Measurements from ENCODE around the gene CCNL1.
"Not testable (repeated sequence)": the region's sequence is repeated elsewhere in the genome, so short reads cannot be mapped to it uniquely, and the experiment has no call there.

The CCNL1 gene

DNA sequence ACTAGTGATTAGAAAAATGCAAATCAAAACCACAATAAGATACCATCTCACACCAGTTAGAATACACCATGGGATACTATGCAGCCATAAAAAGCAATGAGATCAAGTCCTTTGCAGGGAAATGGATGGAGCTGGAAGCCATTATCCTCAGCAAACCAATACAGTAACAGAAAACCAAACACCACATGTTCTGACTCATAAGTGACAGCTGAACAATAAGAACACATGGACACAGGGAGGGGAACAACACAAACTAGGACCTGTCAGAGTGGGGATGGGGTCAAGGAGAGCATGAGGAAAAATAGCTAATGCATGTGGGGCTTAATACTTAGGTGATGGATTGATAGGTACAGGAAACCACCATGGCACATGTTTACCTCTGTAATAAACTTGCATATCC is 36.0 kb upstream of the CCNL1 start:
- DNase-seq = no peak
- H3K36me3 ChIP-seq (ENCODE audit: control insufficient read depth, insufficient read depth, low read length) = no peaks in the 10 kb centered on the region
- no peaks in the 10 kb centered on the region for H3K4me1 ChIP-seq (ENCODE audit: control insufficient read depth, low read depth, low read length)
- no peak overlapping the region for H3K56ac ChIP-seq (ENCODE audit: low read length)
- H4K5ac ChIP-seq (ENCODE audit: low read length) = no peak overlapping the region
- H3K79me2 ChIP-seq (ENCODE audit: control insufficient read depth, insufficient read depth, low read length) = no peaks in the 10 kb centered on the region
- H3K9ac ChIP-seq (ENCODE audit: low read length) = no peak overlapping the region
- H3K4me3 ChIP-seq (ENCODE audit: low read length) = no peak overlapping the region
- no peak overlapping the region for H3K18ac ChIP-seq (ENCODE audit: low read length)
- no peak overlapping the region for H4K8ac ChIP-seq (ENCODE audit: low read depth, low read length)
- no peak overlapping the region for H3K23ac ChIP-seq (ENCODE audit: low read length)
- H3K4ac ChIP-seq (ENCODE audit: low read depth, low read length) = no peak overlapping the region
- no peak overlapping the region for H2BK15ac ChIP-seq (replicated peaks; ENCODE audit: low read depth)
- H2BK120ac ChIP-seq (ENCODE audit: low read depth, low read length) = no peak overlapping the region
- H3K4me2 ChIP-seq (ENCODE audit: low read length) = no peak overlapping the region
- no peaks in the 10 kb centered on the region for H3K27me3 ChIP-seq (ENCODE audit: insufficient read depth, low read length, poor library complexity)
- no peak overlapping the region for H3K27ac ChIP-seq (ENCODE audit: low read depth, low read length)
- H2AK5ac ChIP-seq (ENCODE audit: low read length) = no peak overlapping the region
- H2BK5ac ChIP-seq (ENCODE audit: low read length) = no peak overlapping the region
- no peaks in the 10 kb centered on the region for H3K79me1 ChIP-seq (ENCODE audit: low read length)

DNA sequence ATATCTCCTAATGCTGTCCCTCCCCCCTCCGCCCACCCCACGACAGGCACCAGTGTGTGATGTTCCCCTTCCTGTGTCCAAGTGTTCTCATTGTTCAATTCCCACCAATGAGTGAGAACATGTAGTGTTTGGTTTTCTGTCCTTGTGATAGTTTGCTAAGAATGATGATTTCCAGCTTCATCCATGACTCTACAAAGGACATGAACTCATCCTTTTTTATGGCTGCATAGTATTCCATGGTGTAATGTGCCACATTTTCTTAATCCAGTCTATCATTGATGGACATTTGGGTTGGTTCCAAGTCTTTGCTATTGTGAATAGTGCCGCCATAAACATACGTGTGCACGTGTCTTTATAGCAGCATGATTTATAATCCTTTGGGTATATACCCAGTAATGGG is 31.2 kb upstream of the CCNL1 start:
- WGBS (ENCODE audit: extremely low coverage, insufficient coverage, low lambda C conversion rate) = no CpG with 5 or more reads among the region's 5 CpGs
- not testable (repeated sequence) for H3K4me1 ChIP-seq (ENCODE audit: control insufficient read depth, low read depth, low read length); H3K9ac ChIP-seq (ENCODE audit: low read length); H3K79me1 ChIP-seq (ENCODE audit: low read length); H3K27ac ChIP-seq (ENCODE audit: low read depth, low read length); H2BK15ac ChIP-seq (replicated peaks; ENCODE audit: low read depth); H3K23ac ChIP-seq (ENCODE audit: low read length); H3K4me3 ChIP-seq (ENCODE audit: low read length); H2BK5ac ChIP-seq (ENCODE audit: low read length); H3K4ac ChIP-seq (ENCODE audit: low read depth, low read length); H3K27me3 ChIP-seq (ENCODE audit: insufficient read depth, low read length, poor library complexity); H2AK5ac ChIP-seq (ENCODE audit: low read length); H3K56ac ChIP-seq (ENCODE audit: low read length); DNase-seq; H4K8ac ChIP-seq (ENCODE audit: low read depth, low read length); H4K5ac ChIP-seq (ENCODE audit: low read length); H3K36me3 ChIP-seq (ENCODE audit: control insufficient read depth, insufficient read depth, low read length); H3K4me2 ChIP-seq (ENCODE audit: low read length); H3K18ac ChIP-seq (ENCODE audit: low read length); H2BK120ac ChIP-seq (ENCODE audit: low read depth, low read length); H3K79me2 ChIP-seq (ENCODE audit: control insufficient read depth, insufficient read depth, low read length)

DNA sequence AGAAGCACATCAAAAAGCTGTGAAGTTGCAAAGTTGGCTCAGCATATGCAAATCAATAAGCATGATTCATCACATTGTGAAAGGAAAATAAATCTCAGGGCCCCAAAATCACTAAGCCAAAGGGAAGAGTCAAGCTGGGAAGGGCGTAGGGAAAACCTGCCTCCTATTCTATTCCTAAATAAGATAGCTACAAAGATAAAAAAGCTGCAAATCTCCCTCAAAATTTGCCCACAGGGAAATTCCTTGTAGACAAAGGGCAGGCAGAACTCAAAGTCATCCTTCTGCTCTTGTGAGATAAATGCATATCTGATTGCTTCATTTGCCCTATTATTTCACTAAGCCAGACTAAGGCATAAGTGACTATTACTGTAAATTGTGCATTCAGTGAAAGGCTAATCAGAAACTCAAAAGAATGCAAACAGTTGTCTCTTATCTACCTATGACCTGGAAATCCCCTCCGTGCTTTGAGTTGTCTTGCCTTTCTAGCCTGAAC is 30.5 kb upstream of the CCNL1 start:
- no peak overlapping the region for H2BK5ac ChIP-seq (ENCODE audit: low read length)
- peak; percentile 61 for DNase-seq
- H2BK15ac ChIP-seq (replicated peaks; ENCODE audit: low read depth) = no peak overlapping the region
- no peak overlapping the region for H3K56ac ChIP-seq (ENCODE audit: low read length)
- H3K4ac ChIP-seq (ENCODE audit: low read depth, low read length) = no peak overlapping the region
- WGBS (ENCODE audit: extremely low coverage, insufficient coverage, low lambda C conversion rate) = no CpG with 5 or more reads among the region's 2 CpGs
- no peaks in the 10 kb centered on the region for H3K79me2 ChIP-seq (ENCODE audit: control insufficient read depth, insufficient read depth, low read length)
- H4K5ac ChIP-seq (ENCODE audit: low read length) = no peak overlapping the region
- no peak overlapping the region for H3K18ac ChIP-seq (ENCODE audit: low read length)
- no peak overlapping the region for H3K23ac ChIP-seq (ENCODE audit: low read length)
- no peak overlapping the region for H2BK120ac ChIP-seq (ENCODE audit: low read depth, low read length)
- H4K8ac ChIP-seq (ENCODE audit: low read depth, low read length) = no peak overlapping the region
- H3K27me3 ChIP-seq (ENCODE audit: insufficient read depth, low read length, poor library complexity) = no peaks in the 10 kb centered on the region
- H3K9ac ChIP-seq (ENCODE audit: low read length) = no peak overlapping the region
- H3K4me1 ChIP-seq (ENCODE audit: control insufficient read depth, low read depth, low read length) = no peaks in the 10 kb centered on the region
- no peak overlapping the region for H3K4me3 ChIP-seq (ENCODE audit: low read length)
- no peak overlapping the region for H2AK5ac ChIP-seq (ENCODE audit: low read length)
- no peaks in the 10 kb centered on the region for H3K79me1 ChIP-seq (ENCODE audit: low read length)
- H3K4me2 ChIP-seq (ENCODE audit: low read length) = no peak overlapping the region
- H3K27ac ChIP-seq (ENCODE audit: low read depth, low read length) = no peak overlapping the region
- no peaks in the 10 kb centered on the region for H3K36me3 ChIP-seq (ENCODE audit: control insufficient read depth, insufficient read depth, low read length)

DNA sequence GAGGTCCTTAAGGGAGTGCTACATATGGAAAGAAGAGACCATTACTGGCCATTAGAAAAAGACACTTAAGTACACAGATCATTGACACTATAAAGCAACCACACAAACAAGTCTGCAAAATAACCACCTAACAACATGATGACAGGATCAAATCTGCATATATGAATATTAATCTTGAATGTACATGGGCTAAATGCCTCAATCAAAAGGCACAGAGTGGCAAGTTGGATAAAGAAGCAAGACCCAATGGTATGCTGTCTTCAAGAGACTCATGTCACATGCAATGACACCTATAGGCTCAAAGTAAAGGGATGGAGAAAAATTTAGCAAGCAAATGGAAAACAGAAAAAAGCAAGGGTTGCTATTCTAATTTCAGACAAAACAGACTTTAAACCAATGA is 28.4 kb upstream of the CCNL1 start:
- Histone ChIP-seq H4K5ac (ENCODE audit: low read length) (no peak overlapping the region), H2BK15ac (replicated peaks; ENCODE audit: low read depth) (no peak overlapping the region), H3K18ac (ENCODE audit: low read length) (no peak overlapping the region), H3K9ac (ENCODE audit: low read length) (no peak overlapping the region), H2BK120ac (ENCODE audit: low read depth, low read length) (no peak overlapping the region), H2AK5ac (ENCODE audit: low read length) (no peak overlapping the region), H3K23ac (ENCODE audit: low read length) (no peak overlapping the region), H3K56ac (ENCODE audit: low read length) (no peak overlapping the region), H3K4me1 (ENCODE audit: control insufficient read depth, low read depth, low read length) (no peaks in the 10 kb centered on the region), H3K27me3 (ENCODE audit: insufficient read depth, low read length, poor library complexity) (no peaks in the 10 kb centered on the region), H2BK5ac (ENCODE audit: low read length) (no peak overlapping the region), H3K4me2 (ENCODE audit: low read length) (no peak overlapping the region), H3K4ac (ENCODE audit: low read depth, low read length) (no peak overlapping the region), H3K4me3 (ENCODE audit: low read length) (no peak overlapping the region), H4K8ac (ENCODE audit: low read depth, low read length) (no peak overlapping the region), H3K27ac (ENCODE audit: low read depth, low read length) (no peak overlapping the region), H3K79me1 (ENCODE audit: low read length) (no peaks in the 10 kb centered on the region), H3K79me2 (ENCODE audit: control insufficient read depth, insufficient read depth, low read length) (no peaks in the 10 kb centered on the region), H3K36me3 (ENCODE audit: control insufficient read depth, insufficient read depth, low read length) (no peaks in the 10 kb centered on the region)
- no peak for DNase-seq

DNA sequence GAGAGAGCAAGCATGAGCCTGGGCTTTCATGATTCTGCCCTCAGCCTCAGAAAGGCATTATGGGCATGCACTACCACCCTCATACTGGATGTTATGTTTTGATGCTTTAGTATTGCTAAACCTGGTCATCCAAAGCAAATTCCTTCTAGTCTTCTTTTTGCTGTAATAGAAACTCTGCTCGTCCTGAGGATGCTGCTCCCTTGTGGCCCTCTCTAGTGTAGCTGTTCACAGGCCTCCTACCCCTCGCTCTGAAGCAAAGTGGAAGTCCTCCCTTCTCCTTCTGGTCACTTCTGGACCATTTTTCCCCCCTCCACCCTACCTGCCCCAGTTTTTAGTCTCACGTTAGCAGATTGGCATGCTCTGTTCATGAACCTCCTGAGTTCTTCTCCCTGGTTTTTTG is 22.9 kb upstream of the CCNL1 start:
- Histone ChIP-seq H2AK5ac (ENCODE audit: low read length) (no peak overlapping the region), H3K36me3 (ENCODE audit: control insufficient read depth, insufficient read depth, low read length) (no peaks in the 10 kb centered on the region), H3K27me3 (ENCODE audit: insufficient read depth, low read length, poor library complexity) (no peaks in the 10 kb centered on the region), H3K27ac (ENCODE audit: low read depth, low read length) (no peak overlapping the region), H3K23ac (ENCODE audit: low read length) (no peak overlapping the region), H3K4ac (ENCODE audit: low read depth, low read length) (no peak overlapping the region), H3K4me3 (ENCODE audit: low read length) (no peak overlapping the region), H3K4me2 (ENCODE audit: low read length) (no peak overlapping the region), H2BK120ac (ENCODE audit: low read depth, low read length) (no peak overlapping the region), H3K79me2 (ENCODE audit: control insufficient read depth, insufficient read depth, low read length) (no peaks in the 10 kb centered on the region), H3K9ac (ENCODE audit: low read length) (no peak overlapping the region), H3K56ac (ENCODE audit: low read length) (no peak overlapping the region), H3K79me1 (ENCODE audit: low read length) (no peaks in the 10 kb centered on the region), H4K8ac (ENCODE audit: low read depth, low read length) (no peak overlapping the region), H2BK5ac (ENCODE audit: low read length) (no peak overlapping the region), H4K5ac (ENCODE audit: low read length) (no peak overlapping the region), H3K18ac (ENCODE audit: low read length) (no peak overlapping the region), H3K4me1 (ENCODE audit: control insufficient read depth, low read depth, low read length) (no peaks in the 10 kb centered on the region), H2BK15ac (replicated peaks; ENCODE audit: low read depth) (no peak overlapping the region)
- no peak for DNase-seq
- no CpG with 5 or more reads among the region's 3 CpGs for WGBS (ENCODE audit: extremely low coverage, insufficient coverage, low lambda C conversion rate)

DNA sequence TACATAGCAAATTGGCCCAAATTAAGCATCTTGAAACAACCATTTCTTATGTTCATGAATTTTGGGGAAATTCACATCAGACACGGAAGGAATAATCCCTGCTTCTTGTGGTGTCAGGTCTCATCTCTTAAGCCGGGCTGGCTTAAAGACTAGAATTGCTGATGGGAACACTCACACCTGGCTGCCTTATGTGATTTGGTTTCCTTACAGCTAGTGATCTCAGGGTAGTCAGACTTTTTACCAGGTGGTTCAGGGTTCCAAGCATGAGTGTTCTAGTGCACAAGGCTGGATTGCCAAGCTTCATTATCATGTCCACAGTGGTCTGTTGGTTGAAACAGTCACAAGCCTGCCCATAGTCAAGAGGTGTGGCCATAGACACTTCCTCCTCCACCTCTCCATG is 20.3 kb upstream of the CCNL1 start:
- H3K4me3 ChIP-seq (ENCODE audit: low read length) = no peak overlapping the region
- no peak overlapping the region for H3K56ac ChIP-seq (ENCODE audit: low read length)
- H2BK5ac ChIP-seq (ENCODE audit: low read length) = no peak overlapping the region
- no peak overlapping the region for H3K23ac ChIP-seq (ENCODE audit: low read length)
- no peak for DNase-seq
- H3K79me1 ChIP-seq (ENCODE audit: low read length) = no peaks in the 10 kb centered on the region
- H3K27me3 ChIP-seq (ENCODE audit: insufficient read depth, low read length, poor library complexity) = no peaks in the 10 kb centered on the region
- H3K4ac ChIP-seq (ENCODE audit: low read depth, low read length) = no peak overlapping the region
- no peak overlapping the region for H3K27ac ChIP-seq (ENCODE audit: low read depth, low read length)
- no peak overlapping the region for H3K4me2 ChIP-seq (ENCODE audit: low read length)
- no peaks in the 10 kb centered on the region for H3K4me1 ChIP-seq (ENCODE audit: control insufficient read depth, low read depth, low read length)
- H3K9ac ChIP-seq (ENCODE audit: low read length) = no peak overlapping the region
- no peak overlapping the region for H4K5ac ChIP-seq (ENCODE audit: low read length)
- H3K18ac ChIP-seq (ENCODE audit: low read length) = no peak overlapping the region
- H2AK5ac ChIP-seq (ENCODE audit: low read length) = no peak overlapping the region
- H2BK120ac ChIP-seq (ENCODE audit: low read depth, low read length) = no peak overlapping the region
- no CpG with 5 or more reads among the region's 2 CpGs for WGBS (ENCODE audit: extremely low coverage, insufficient coverage, low lambda C conversion rate)
- no peaks in the 10 kb centered on the region for H3K79me2 ChIP-seq (ENCODE audit: control insufficient read depth, insufficient read depth, low read length)
- no peak overlapping the region for H4K8ac ChIP-seq (ENCODE audit: low read depth, low read length)
- no peak overlapping the region for H2BK15ac ChIP-seq (replicated peaks; ENCODE audit: low read depth)
- no peaks in the 10 kb centered on the region for H3K36me3 ChIP-seq (ENCODE audit: control insufficient read depth, insufficient read depth, low read length)

Measured in mesendoderm (in vitro differentiated cells).